K562 (cell line): ENCODE results near the gene NR6A1. TPM values are rescaled to one million over a fixed set of nuclear protein-coding genes. Genes with fewer than 3 reads are reported as not detected.

Experiments used
- ATAC-seq: fragments of 200-7000 bp; cut with Tn5 transposase; 3 replicates; pipeline ENCODE4 v1.9.1; 2020; ENCODE audit warnings: moderate library complexity
- BruUV-seq: library from RNA; stranded (reverse); fragments of 400-500 nt; replicated peaks from 2 replicates; lab custom pipeline; 2021; lab: Mats Ljungman, UMichigan
- CTCF ChIA-PET: fragments of 300-600 bp; formaldehyde crosslinking; extraction: SDS; loops from one replicate; lab custom pipeline; 2021; ENCODE audit warnings: low intra/inter-chr PET ratio; lab: Yijun Ruan, JAX
- POLR2A ChIA-PET: fragments of 300-600, 350-650 bp; sonication (Branson Sonifier 250); formaldehyde crosslinking; extraction: SDS; loops from one replicate; lab custom pipeline; 2021; ENCODE audit warnings: antibody characterized with exemption, inconsistent platforms; lab: Yijun Ruan, JAX
- DNase-seq, 4 experiments: peaks; one replicate each; pipeline versions ENCODE4 v3.0.0 to v3.0.0-alpha.2; 2011 to 2018; ENCODE audit warnings: low spot score in 3 of 4, mixed read lengths in 3 of 4; ENCODE audit errors: extremely low read depth in 1 of 4
- FAIRE-seq: peaks from 2 replicates; lab custom pipeline; 2011; peaks lifted over from hg19 to GRCh38; lab: Jason Lieb, UNC
- H2AFZ ChIP-seq: 2 replicates; pipeline ENCODE4 v1.6.0; 2011; ENCODE audit warnings: low read depth, low read length, control low read depth, inconsistent platforms
- H3K27ac ChIP-seq: fragments of 200-600 bp; 3 replicates; pipeline ENCODE4 v1.8.0; 2011; ENCODE audit warnings: low read depth, mild to moderate bottlenecking, control low read depth, inconsistent platforms, low read length, moderate library complexity, mixed read lengths; ENCODE audit errors: extremely low read depth
- H3K27me3 ChIP-seq, 2 experiments: fragments of 300-600 bp in 1 of 2; 2 replicates in 1 of 2; 3 replicates in 1 of 2; pipeline versions ENCODE4 v1.6.0 to v1.8.0; 2011; ENCODE audit warnings: inconsistent platforms in 2 of 2, low read length in 2 of 2, mild to moderate bottlenecking in 1 of 2, mixed read lengths in 1 of 2, moderate library complexity in 1 of 2; ENCODE audit not compliant: control insufficient read depth in 2 of 2, insufficient read depth in 2 of 2
- H3K36me3 ChIP-seq: fragments of 300-600 bp; 3 replicates; pipeline ENCODE4 v1.8.0; 2011; ENCODE audit warnings: mild to moderate bottlenecking, low read length, inconsistent platforms; ENCODE audit not compliant: control insufficient read depth, insufficient read depth
- H3K4me1 ChIP-seq, 2 experiments: fragments of 200-600 bp in 1 of 2; replicated peaks in 1 of 2; 2 replicates in 1 of 2; 3 replicates in 1 of 2; pipeline versions ENCODE4 v1.5.1 to v1.8.0; 2011; ENCODE audit warnings: inconsistent platforms in 2 of 2, low read length in 2 of 2, mild to moderate bottlenecking in 1 of 2, mixed read lengths in 1 of 2, moderate library complexity in 1 of 2; ENCODE audit not compliant: control insufficient read depth in 2 of 2, insufficient read depth in 2 of 2
- H3K4me2 ChIP-seq: 2 replicates; pipeline ENCODE4 v1.6.1; 2011; ENCODE audit warnings: low read length, control low read depth, inconsistent platforms, mixed read lengths; ENCODE audit not compliant: insufficient read depth
- H3K4me3 ChIP-seq: fragments of 200-600 bp; sonication (generic), shearing (Covaris generic); 2 replicates; pipeline ENCODE4 v1.5.1; 2016; ENCODE audit warnings: control low read depth, inconsistent platforms
- H3K79me2 ChIP-seq: fragments of 200-600 bp; 3 replicates; pipeline ENCODE4 v1.8.0; 2011; ENCODE audit warnings: low read length, inconsistent platforms; ENCODE audit not compliant: control insufficient read depth, insufficient read depth
- H3K9ac ChIP-seq, 2 experiments: 2 replicates each; pipeline versions ENCODE4 v1.6.0 to v1.6.1; 2011; ENCODE audit warnings: low read depth in 2 of 2, low read length in 2 of 2, control low read depth in 1 of 2, inconsistent platforms in 1 of 2, mild to moderate bottlenecking in 1 of 2, mixed read lengths in 1 of 2; ENCODE audit not compliant: insufficient read depth in 1 of 2
- H3K9me1 ChIP-seq: one replicate; pipeline ENCODE4 v1.6.0; 2011; ENCODE audit warnings: inconsistent platforms, mild to moderate bottlenecking, low read length, moderate library complexity; ENCODE audit not compliant: control insufficient read depth, insufficient read depth
- H3K9me3 ChIP-seq: replicated peaks from 2 replicates; pipeline ENCODE4 v1.5.1; 2011; ENCODE audit warnings: low read depth, low read length, inconsistent platforms; ENCODE audit not compliant: control insufficient read depth, insufficient read depth
- H4K20me1 ChIP-seq: replicated peaks from 2 replicates; pipeline ENCODE4 v1.6.1; 2011; ENCODE audit warnings: low read length, inconsistent platforms, mixed read lengths; ENCODE audit not compliant: control insufficient read depth, insufficient read depth
- MYNN ChIP-seq, 2 experiments: sonication (generic); formaldehyde crosslinking in 1 of 2; IDR thresholded peaks; 2 replicates each; pipeline versions ENCODE4 v1.5.0 to v1.6.1; 2016 to 2020; ENCODE audit warnings: antibody characterized with exemption in 1 of 2, missing genetic modification reagents in 1 of 2
- RBM17 ChIP-seq: fragments of 200-400 bp; formaldehyde crosslinking; IDR thresholded peaks from 2 replicates; pipeline ENCODE4 v1.6.1; 2017; ENCODE audit warnings: low read depth, mild to moderate bottlenecking, low read length, borderline replicate concordance
- TOE1 ChIP-seq, 2 experiments: fragments of 450-650 bp in 1 of 2; sonication (generic) in 1 of 2; formaldehyde crosslinking in 1 of 2; IDR thresholded peaks; 2 replicates each; pipeline versions ENCODE4 v1.7.1 to v1.8.0; 2016 to 2022; ENCODE audit warnings: borderline replicate concordance in 2 of 2, mild to moderate bottlenecking in 2 of 2, antibody characterized with exemption in 1 of 2, inconsistent platforms in 1 of 2, low read depth in 1 of 2, missing genetic modification reagents in 1 of 2, moderate library complexity in 1 of 2
- ZBTB8A ChIP-seq: fragments of 450-650 bp; IDR thresholded peaks from 2 replicates; pipeline ENCODE4 v1.6.1; 2018; ENCODE audit warnings: mild to moderate bottlenecking, moderate library complexity; ENCODE audit not compliant: partially characterized antibody
- ZNF274 ChIP-seq: IDR thresholded peaks from 2 replicates; pipeline ENCODE4 v1.6.1; 2011; ENCODE audit warnings: low read depth, mild to moderate bottlenecking, low read length, moderate library complexity, borderline replicate concordance
- ZNF347 ChIP-seq: fragments of 450-650 bp; formaldehyde crosslinking; IDR thresholded peaks from 2 replicates; pipeline ENCODE4 v1.4.0; 2020; ENCODE audit warnings: low read depth, mild to moderate bottlenecking, moderate library complexity
- WGBS: fragments of 100-300 bp; shearing (Covaris generic); methylation state at CpG from one replicate; pipeline ENCODE4 v1.1.6; 2016; ENCODE audit warnings: low coverage, mixed read lengths; ENCODE audit not compliant: insufficient coverage; ENCODE audit errors: missing lambda C conversion rate; 5-methylcytosine and 5-hydroxymethylcytosine counted together
- in situ Hi-C: fragments of 300-500 bp; cut with MboI; formaldehyde crosslinking; loops from 4 replicates; pipeline ENCODE4 v1.15.0; 2018; ENCODE audit warnings: inconsistent platforms, mixed read lengths
- intact Hi-C: fragments of 100-400 bp; cut with micrococcal nuclease; formaldehyde crosslinking; loops from 2 replicates; pipeline ENCODE4 v1.14.2; 2022
- polyA plus RNA-seq, 8 experiments: library from polyadenylated mRNA; depleted of rRNA in 4 of 8; stranded (reverse) in 5 of 8; unstranded in 3 of 8; fragments of >200 nt; fragmentation: Nextera tagmentation in 2 of 8; fragmentation: Illumina TruSeq in 1 of 8; extraction: Ambion mirVana in 2 of 8; extraction: Trizol in 1 of 8; gene quantifications; 2 replicates each; pipeline versions ENCODE4 v1.2.1 to v1.2.3, GENCODE V29; 2011 to 2014; ENCODE audit warnings: inconsistent platforms in 1 of 8, missing spikeins in 1 of 8
- total RNA-seq, 7 experiments: library from RNA; depleted of rRNA in 6 of 7; stranded (reverse); fragments of >200 nt in 6 of 7; fragmentation: Illumina TruSeq in 2 of 7; extraction: Trizol in 2 of 7; gene quantifications; 2 replicates each; pipeline versions ENCODE4 v1.2.1 to v1.2.3, GENCODE V29; 2011 to 2021; ENCODE audit warnings: low replicate concordance in 1 of 7
- TF ChIP-seq, protein P1 (sequence below): fragments of 450-650 bp; IDR thresholded peaks from 2 replicates; pipeline ENCODE4 v1.6.1; 2016; ENCODE audit warnings: mild to moderate bottlenecking
- TF ChIP-seq, protein P2 (sequence below): fragments of 250-450 bp; sonication (Bioruptor Pico); IDR thresholded peaks from 2 replicates; pipeline ENCODE4 v1.5.0; 2021; ENCODE audit warnings: mild to moderate bottlenecking, moderate library complexity

The NR6A1 gene
- total and polyA plus RNA-seq, 9 of the 15 experiments (the other 6 are each of a cell fraction or from before 2014, with no cell fraction given), result 9.7 to 55.4 (median 28.3) TPM

GRCh38 chr9:124749781-124750180 is 21.3 kb downstream of the NR6A1 start:
- Histone ChIP-seq H3K9me3 (no peaks in the 10 kb centered on the region), H3K4me2 (no peak overlapping the region), H3K27me3 (no peaks in the 10 kb centered on the region), H3K36me3 (no peaks in the 10 kb centered on the region), H3K79me2 (peaks cover 89% of the 10 kb centered on the region), H3K9me1 (no peaks in the 10 kb centered on the region), H3K27ac (no peak overlapping the region), H4K20me1 (no peaks in the 10 kb centered on the region; the same call in 1 of the 2 replicates), H3K4me3 (no peak overlapping the region), H2AFZ (no peak overlapping the region), H3K4me1 (peaks cover 4 to 28% of the 10 kb centered on the region in 2 experiments; a peak in 3 of 5 replicates), H3K9ac (no peak overlapping the region)
- ChIA-PET CTCF (no interaction called here), POLR2A (interaction anchor here (0.6 kb wide), 1 partner anchor 46 kb away, joined by 4 read pairs; no protein-coding TSS in a partner anchor)
- intact Hi-C loops, result no loop called here
- BruUV-seq, result no TSS peak
- no peak for ATAC-seq
- 88% methylated on average over 2 of the region's 2 CpGs for WGBS
- TF ChIP-seq ZBTB8A, result no peak
- no peak for TF ChIP-seq RBM17
- TF ChIP-seq TOE1 (IDR thresholded peaks at IDR 0.05; ENCODE audit: borderline replicate concordance), result no peak
- TF ChIP-seq TOE1 (CRISPR knock-in tag; IDR thresholded peaks at IDR 0.05; ENCODE audit: borderline replicate concordance, low read depth), result no peak
- TF ChIP-seq, protein P1, sequence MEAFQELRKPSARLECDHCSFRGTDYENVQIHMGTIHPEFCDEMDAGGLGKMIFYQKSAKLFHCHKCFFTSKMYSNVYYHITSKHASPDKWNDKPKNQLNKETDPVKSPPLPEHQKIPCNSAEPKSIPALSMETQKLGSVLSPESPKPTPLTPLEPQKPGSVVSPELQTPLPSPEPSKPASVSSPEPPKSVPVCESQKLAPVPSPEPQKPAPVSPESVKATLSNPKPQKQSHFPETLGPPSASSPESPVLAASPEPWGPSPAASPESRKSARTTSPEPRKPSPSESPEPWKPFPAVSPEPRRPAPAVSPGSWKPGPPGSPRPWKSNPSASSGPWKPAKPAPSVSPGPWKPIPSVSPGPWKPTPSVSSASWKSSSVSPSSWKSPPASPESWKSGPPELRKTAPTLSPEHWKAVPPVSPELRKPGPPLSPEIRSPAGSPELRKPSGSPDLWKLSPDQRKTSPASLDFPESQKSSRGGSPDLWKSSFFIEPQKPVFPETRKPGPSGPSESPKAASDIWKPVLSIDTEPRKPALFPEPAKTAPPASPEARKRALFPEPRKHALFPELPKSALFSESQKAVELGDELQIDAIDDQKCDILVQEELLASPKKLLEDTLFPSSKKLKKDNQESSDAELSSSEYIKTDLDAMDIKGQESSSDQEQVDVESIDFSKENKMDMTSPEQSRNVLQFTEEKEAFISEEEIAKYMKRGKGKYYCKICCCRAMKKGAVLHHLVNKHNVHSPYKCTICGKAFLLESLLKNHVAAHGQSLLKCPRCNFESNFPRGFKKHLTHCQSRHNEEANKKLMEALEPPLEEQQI, result no peak
- no peak for TF ChIP-seq ZNF274
- no peak for TF ChIP-seq MYNN (IDR thresholded peaks at IDR 0.05)
- TF ChIP-seq MYNN (CRISPR knock-in tag; IDR thresholded peaks at IDR 0.05), result no peak
- no peak for TF ChIP-seq ZNF347
- TF ChIP-seq, protein P2, sequence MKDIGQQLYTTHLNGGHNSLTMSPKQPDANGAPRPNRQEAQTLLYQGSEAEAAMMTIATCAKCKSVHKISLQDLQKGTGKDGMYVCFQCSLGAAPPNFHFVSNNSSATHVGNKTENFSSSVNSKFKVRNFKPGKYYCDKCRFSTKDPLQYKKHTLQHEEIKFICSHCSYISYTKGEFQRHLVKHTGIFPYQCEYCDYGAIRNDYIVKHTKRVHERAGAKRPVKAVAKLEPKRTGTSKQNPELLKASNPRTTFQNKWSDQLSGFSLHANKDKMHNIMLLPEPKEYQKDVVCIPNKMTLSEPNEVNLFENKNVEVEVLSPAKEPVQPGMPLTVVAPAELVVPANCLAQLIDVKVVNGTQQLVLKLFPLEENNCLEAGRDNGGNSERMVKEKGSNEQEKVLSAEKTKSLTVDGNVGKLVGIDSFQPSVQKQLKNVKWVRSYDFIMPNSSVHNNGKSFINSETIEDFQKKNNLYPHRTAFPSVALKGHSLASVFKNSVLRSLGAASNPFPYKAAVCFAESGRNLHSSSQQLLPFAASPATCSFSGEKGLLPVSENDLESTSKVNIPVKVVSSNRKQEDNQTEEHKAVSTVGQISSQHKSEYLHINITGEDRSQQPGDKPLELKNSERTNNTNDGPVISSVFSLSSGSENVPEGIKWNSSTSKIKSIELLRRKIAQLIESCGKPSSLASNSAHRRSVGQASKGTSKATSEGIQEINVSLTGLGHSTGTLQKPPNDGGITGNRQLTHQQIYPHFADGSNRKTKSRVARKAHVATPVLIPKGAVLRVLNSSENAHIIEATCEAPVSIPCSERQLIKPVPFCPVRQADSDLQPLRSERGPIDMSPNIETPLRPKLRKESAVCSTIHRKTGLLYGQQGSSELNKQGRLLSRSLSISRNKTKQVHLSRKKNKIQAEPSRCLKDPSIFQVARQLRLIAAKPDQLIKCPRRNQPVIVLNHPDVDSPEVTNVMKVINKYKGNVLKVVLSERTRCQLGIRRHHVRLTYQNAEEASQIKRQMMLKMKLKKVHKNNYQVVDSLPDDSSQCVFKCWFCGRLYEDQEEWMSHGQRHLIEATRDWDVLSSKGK, result no peak
- TF ChIP-seq, all 486 proteins: peak for 0
- in situ Hi-C loops, result no loop called here
- DNase-seq, result no peak
- FAIRE-seq, result no peak
